PFSK-1 (cell line): ENCODE data around the gene DLGAP4.

ENCODE experiments used
- FOXP2 ChIP-seq: optimal IDR thresholded peaks from 2 replicates; pipeline ENCODE3; 2011; ENCODE audit warnings: borderline replicate concordance, control low read depth, inconsistent platforms; ENCODE audit not compliant: insufficient read depth; ENCODE audit errors: extremely low read length, extremely low read depth
- POLR2AphosphoS5 ChIP-seq: IDR thresholded peaks from 2 replicates; pipeline ENCODE4 v1.6.1; 2012; ENCODE audit warnings: low read depth, mild to moderate bottlenecking, control low read depth, low read length, moderate library complexity
- SIN3A ChIP-seq: IDR thresholded peaks from 2 replicates; pipeline ENCODE4 v1.6.1; 2012; ENCODE audit warnings: mild to moderate bottlenecking, low read length, moderate library complexity, borderline replicate concordance; ENCODE audit not compliant: insufficient read depth
- TAF1 ChIP-seq: IDR thresholded peaks from 2 replicates; pipeline ENCODE4 v1.6.1; 2012; ENCODE audit warnings: low read length, control low read depth, borderline replicate concordance; ENCODE audit not compliant: insufficient read depth
- TF ChIP-seq, protein P1 (sequence below), 2 experiments: IDR thresholded peaks; 2 replicates each; pipeline versions ENCODE4 v1.6.1 to v1.8.0; 2011 to 2012; ENCODE audit warnings: low read depth in 2 of 2, low read length in 2 of 2, control low read depth in 1 of 2, inconsistent platforms in 1 of 2, mild to moderate bottlenecking in 1 of 2, moderate library complexity in 1 of 2; ENCODE audit not compliant: insufficient read depth in 1 of 2

DLGAP4 gene

DNA sequence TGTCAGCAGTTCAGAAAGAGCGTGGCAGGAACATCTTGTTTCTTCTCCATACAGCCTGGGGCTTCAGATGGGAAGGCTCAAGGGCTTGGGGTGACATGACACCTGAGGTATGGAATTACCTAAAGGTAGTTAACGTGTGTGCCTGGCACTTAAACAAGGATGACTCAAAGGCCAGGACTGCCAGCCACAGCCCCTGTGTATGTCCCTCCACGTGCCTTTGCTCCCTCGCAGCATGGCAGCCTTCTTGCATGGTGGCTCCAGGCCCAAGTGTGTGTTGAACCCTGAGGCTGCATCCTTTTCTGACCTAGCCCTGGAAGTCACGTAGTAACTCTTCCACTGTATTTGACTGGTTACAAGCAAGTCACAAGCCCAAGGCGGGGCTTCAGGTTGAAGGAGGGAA, 201.6 kb downstream of the DLGAP4 start:
- TF ChIP-seq SIN3A (no peak), TAF1 (no peak), FOXP2 (no peak), POLR2AphosphoS5 (no peak)
- TF ChIP-seq, protein P1, sequence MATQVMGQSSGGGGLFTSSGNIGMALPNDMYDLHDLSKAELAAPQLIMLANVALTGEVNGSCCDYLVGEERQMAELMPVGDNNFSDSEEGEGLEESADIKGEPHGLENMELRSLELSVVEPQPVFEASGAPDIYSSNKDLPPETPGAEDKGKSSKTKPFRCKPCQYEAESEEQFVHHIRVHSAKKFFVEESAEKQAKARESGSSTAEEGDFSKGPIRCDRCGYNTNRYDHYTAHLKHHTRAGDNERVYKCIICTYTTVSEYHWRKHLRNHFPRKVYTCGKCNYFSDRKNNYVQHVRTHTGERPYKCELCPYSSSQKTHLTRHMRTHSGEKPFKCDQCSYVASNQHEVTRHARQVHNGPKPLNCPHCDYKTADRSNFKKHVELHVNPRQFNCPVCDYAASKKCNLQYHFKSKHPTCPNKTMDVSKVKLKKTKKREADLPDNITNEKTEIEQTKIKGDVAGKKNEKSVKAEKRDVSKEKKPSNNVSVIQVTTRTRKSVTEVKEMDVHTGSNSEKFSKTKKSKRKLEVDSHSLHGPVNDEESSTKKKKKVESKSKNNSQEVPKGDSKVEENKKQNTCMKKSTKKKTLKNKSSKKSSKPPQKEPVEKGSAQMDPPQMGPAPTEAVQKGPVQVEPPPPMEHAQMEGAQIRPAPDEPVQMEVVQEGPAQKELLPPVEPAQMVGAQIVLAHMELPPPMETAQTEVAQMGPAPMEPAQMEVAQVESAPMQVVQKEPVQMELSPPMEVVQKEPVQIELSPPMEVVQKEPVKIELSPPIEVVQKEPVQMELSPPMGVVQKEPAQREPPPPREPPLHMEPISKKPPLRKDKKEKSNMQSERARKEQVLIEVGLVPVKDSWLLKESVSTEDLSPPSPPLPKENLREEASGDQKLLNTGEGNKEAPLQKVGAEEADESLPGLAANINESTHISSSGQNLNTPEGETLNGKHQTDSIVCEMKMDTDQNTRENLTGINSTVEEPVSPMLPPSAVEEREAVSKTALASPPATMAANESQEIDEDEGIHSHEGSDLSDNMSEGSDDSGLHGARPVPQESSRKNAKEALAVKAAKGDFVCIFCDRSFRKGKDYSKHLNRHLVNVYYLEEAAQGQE (IDR thresholded peaks at IDR 0.05; ENCODE audit: insufficient read depth in 1 of 2, low read depth in 2 of 2, low read length in 2 of 2) = no peak

DNA sequence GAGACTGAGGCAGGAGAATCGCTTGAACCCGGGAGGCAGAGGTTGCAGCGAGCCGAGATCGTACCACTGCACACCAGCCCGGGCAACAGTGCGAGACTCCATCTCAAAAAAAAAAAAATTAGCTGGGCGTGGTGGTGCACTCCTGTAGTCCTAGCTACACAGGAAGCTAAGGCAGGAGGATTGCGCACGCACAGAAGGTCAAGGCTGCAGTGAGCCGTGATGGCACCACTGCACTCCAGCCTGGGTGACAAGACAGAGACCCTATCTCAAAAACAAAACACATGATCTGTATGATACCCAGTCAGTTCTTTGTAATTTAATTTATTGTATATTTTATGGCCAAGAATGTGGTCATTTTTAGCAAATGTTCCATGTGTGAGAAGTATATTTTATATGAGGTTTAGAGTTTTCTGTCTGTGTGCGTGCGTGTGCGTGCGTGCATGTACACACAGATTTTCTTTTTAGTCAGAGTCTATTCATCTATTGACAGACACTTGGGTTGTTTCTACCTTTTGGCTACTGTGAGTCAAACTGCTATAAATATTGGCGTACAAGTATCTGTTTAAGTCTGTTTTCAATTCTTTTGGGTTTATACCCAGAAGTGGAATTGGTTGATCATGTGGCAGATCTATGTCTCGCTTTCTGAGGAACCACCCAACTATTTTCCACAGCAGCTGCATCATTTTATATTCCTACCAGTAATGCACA, 213.0 kb downstream of the DLGAP4 start:
- TF ChIP-seq, protein P1 (IDR thresholded peaks at IDR 0.05; ENCODE audit: insufficient read depth in 1 of 2, low read depth in 2 of 2, low read length in 2 of 2) = no peak
- TF ChIP-seq FOXP2 (no peak), SIN3A (no peak), POLR2AphosphoS5 (no peak), TAF1 (no peak)

DNA sequence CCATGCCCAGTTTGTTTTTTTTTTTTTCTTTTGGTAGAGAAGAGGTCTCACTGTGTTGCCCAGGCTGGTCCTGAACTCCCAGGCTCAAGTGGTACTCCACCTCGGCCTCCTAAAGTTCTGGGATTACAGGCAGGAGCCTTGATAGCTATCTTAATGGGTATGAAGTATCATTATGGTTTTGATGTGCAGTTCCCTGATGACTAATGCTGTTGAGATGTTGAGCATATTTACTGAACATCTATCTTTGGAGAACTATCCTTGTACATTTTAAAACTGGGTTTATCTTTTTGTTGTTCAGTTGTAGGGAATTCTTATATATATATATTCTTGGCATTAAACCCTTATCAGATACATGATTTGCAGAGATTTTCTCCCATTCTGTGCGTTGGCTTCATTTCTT, 213.8 kb downstream of the DLGAP4 start:
- TF ChIP-seq, protein P1 (IDR thresholded peaks at IDR 0.05; ENCODE audit: insufficient read depth in 1 of 2, low read depth in 2 of 2, low read length in 2 of 2) = no peak
- TF ChIP-seq POLR2AphosphoS5 (no peak), TAF1 (no peak), FOXP2 (no peak), SIN3A (no peak)

DNA sequence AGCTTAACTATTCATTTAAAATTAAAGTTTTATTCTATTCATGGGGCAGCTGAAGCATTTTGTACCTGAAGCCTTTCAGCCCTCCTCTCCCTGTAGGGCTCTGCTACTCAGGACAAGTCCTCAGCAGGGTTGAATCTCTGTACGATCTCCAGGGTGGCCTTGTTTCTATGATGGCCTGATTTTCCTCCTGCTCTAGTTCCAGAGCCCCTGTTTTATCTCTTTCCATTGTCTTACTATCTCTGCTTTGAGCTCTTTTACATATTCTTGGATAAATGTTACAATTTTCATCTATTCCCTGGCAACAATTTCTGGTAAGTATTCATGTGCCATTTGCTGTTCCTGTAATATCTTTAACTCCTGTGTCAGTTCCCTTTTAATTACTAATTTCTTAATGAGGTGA, 215.4 kb downstream of the DLGAP4 start:
- TF ChIP-seq POLR2AphosphoS5 (no peak), FOXP2 (no peak), SIN3A (no peak), TAF1 (no peak)
- TF ChIP-seq, protein P1 (IDR thresholded peaks at IDR 0.05; ENCODE audit: insufficient read depth in 1 of 2, low read depth in 2 of 2, low read length in 2 of 2) = no peak

DNA sequence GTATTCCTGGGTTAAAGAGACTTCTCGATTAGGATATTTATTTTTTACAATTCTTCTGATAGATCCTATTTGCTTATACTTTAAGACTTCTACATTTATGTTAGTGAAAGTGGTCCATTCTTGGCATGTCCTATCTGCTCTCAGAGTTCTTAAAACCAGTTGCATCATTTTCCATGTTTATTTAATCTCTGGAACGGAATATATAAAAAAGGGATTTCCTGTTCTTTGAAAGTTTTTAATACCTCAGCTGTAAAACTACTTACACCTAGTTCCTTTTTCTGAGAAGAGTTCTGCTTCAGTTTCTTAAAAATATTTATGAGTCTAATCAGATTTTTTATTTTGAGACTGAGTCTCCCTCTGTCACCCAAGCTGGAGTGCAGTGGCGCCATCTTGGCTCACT, 217.2 kb downstream of the DLGAP4 start:
- no peak for TF ChIP-seq FOXP2
- no peak for TF ChIP-seq POLR2AphosphoS5
- TF ChIP-seq, protein P1 (IDR thresholded peaks at IDR 0.05; ENCODE audit: insufficient read depth in 1 of 2, low read depth in 2 of 2, low read length in 2 of 2) = no peak
- no peak for TF ChIP-seq SIN3A
- no peak for TF ChIP-seq TAF1
